ENCODE results near the gene PVALB. TPM values are rescaled to one million over a fixed set of nuclear protein-coding genes. Genes with fewer than 3 reads are reported as not detected.

The PVALB gene
- total and polyA plus RNA-seq, 4 donors = 10.0 to 22.8 (median 13.7) TPM

DNA sequence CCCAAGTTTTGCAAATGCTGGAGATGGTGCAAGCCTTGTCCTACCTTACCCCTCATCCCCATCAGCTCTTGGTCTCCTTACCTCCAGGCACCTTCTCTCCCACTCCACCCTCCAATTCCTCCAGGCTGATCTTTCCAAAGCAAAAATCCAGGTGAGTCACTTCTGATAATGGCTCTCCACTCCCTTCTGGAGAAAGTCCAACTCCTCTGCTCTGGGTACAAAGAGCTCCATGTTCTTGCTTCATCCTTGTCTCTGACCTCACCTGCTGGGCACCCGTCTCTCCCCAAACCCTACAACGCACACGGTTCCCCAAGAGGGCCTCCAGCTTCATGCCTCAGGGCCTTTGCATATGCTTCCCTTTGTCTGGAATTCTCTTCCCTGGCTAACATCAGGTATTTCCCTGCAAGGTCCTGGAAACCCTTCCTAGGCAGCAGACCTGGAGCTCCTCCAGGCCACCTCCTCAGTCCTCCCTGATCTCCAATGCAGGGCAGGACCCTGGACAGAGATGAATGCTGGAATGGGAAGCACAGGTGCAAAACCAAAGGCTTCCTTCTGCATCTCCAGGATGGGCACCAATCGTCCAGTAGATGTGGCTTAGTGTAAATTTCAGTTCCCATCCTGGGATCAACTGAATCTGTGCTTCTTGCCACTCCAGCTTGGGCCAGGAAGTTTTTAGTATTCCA is 63.6 kb downstream of the PVALB start:
- DNase-seq (ENCODE audit: low read depth in 4 of 6, low spot score in 6 of 6) = no peak
- WGBS (ENCODE audit: insufficient coverage) = 84% methylated on average over 3 of the region's 4 CpGs

More for the DNA sequence above, 63.6 kb downstream of the PVALB start:
- H3K4me1 ChIP-seq (ENCODE audit: control insufficient read depth, insufficient read depth, low read length) = peaks cover 30% of the 10 kb centered on the region
- peaks cover 6% of the 10 kb centered on the region for H3K36me3 ChIP-seq (ENCODE audit: control insufficient read depth, insufficient read depth, low read length)
- no peaks in the 10 kb centered on the region for H3K9me3 ChIP-seq (ENCODE audit: control insufficient read depth, insufficient read depth, low read length)
- no peak overlapping the region for H3K4me3 ChIP-seq (ENCODE audit: low read depth, low read length)
- no peaks in the 10 kb centered on the region for H3K27me3 ChIP-seq (ENCODE audit: control insufficient read depth, insufficient read depth, low read length)
- H3K27ac ChIP-seq (ENCODE audit: low read depth, low read length) = no peak overlapping the region

Other genes starting within 250 kb of the PVALB start
- gene CACNG2, start 113.3 kb downstream of the PVALB start, total RNA-seq = 1 to 10 TPM; 2.3 to 7.6 TPM
- gene CACNG2, start 113.3 kb downstream of the PVALB start, polyA plus RNA-seq (ENCODE audit: insufficient read length in 2 of 2) = 10 to 100 TPM; 18.8 to 20.3 TPM
- 10 to 100 TPM; 17.0 to 47.3 TPM for gene IFT27, start 40.9 kb downstream of the PVALB start, total RNA-seq
- gene IFT27, start 40.9 kb downstream of the PVALB start, polyA plus RNA-seq (ENCODE audit: insufficient read length in 2 of 2) = 10 to 100 TPM; 62.9 to 72.3 TPM
- gene NCF4, start 44.0 kb upstream of the PVALB start, total RNA-seq = 1 to 10 TPM; 7.1 to 9.0 TPM
- 1 to 10 TPM; 3.4 to 3.6 TPM for gene NCF4, start 44.0 kb upstream of the PVALB start, polyA plus RNA-seq (ENCODE audit: insufficient read length in 2 of 2)
- 1 to 10 TPM; 1.9 to 3.1 TPM for gene CSF2RB, start 96.6 kb upstream of the PVALB start, total RNA-seq
- gene CSF2RB, start 96.6 kb upstream of the PVALB start, polyA plus RNA-seq (ENCODE audit: insufficient read length in 2 of 2) = 1 to 10 TPM; 1.3 to 1.6 TPM
- gene TST, start 202.4 kb upstream of the PVALB start, total RNA-seq = 10 to 100 TPM; 13.6 to 45.7 TPM
- gene TST, start 202.4 kb upstream of the PVALB start, polyA plus RNA-seq (ENCODE audit: insufficient read length in 2 of 2) = 10 to 100 TPM; 19.7 to 22.7 TPM
- 10 to 100 TPM; 20.1 to 65.1 TPM for gene MPST, start 202.7 kb upstream of the PVALB start, total RNA-seq
- gene MPST, start 202.7 kb upstream of the PVALB start, polyA plus RNA-seq (ENCODE audit: insufficient read length in 2 of 2) = 10 to 100 TPM; 47.2 to 47.7 TPM
- 10 to 100 TPM; 22.5 to 35.5 TPM for gene KCTD17, start 234.7 kb upstream of the PVALB start, total RNA-seq
- 10 to 100 TPM; 82.6 to 84.2 TPM for gene KCTD17, start 234.7 kb upstream of the PVALB start, polyA plus RNA-seq (ENCODE audit: insufficient read length in 2 of 2)